Psoas muscle (tissue), 8 donors: ENCODE data around the gene RANBP9. TPM values are rescaled to one million over a fixed set of nuclear protein-coding genes. Genes with fewer than 3 reads are reported as not detected.

ENCODE experiments used
- ATAC-seq, 4 donors: fragments of 200-7000 bp; cut with Tn5 transposase; one replicate each; pipeline ENCODE4 v1.9.1; 2020; ENCODE audit warnings: moderate library complexity in 3 of 4, mild to moderate bottlenecking in 2 of 4
- DNase-seq, 2 donors: peaks; one replicate each; pipeline ENCODE4 v3.0.0-alpha.2; 2020
- H3K27ac ChIP-seq: fragments of 200-600 bp; one replicate; pipeline ENCODE4 v1.8.0; 2022
- H3K27me3 ChIP-seq, 3 donors: fragments of 200-600 bp in 1 of 3; one replicate each; pipeline versions ENCODE4 v1.6.1 to v1.8.0; 2013 to 2022; ENCODE audit warnings: low read length in 2 of 3, mild to moderate bottlenecking in 2 of 3, moderate library complexity in 1 of 3; ENCODE audit not compliant: insufficient read depth in 3 of 3
- H3K36me3 ChIP-seq, 2 donors: fragments of 200-600 bp in 1 of 2; one replicate each; pipeline versions ENCODE4 v1.6.1 to v1.8.0; 2013 to 2022; ENCODE audit warnings: low read depth in 1 of 2, mild to moderate bottlenecking in 1 of 2, moderate library complexity in 1 of 2; ENCODE audit not compliant: insufficient read depth in 1 of 2
- H3K4me1 ChIP-seq: fragments of 200-600 bp; one replicate; pipeline ENCODE4 v1.8.0; 2022
- H3K4me3 ChIP-seq: fragments of 200-600 bp; one replicate; pipeline ENCODE4 v1.8.0; 2022; ENCODE audit warnings: mild to moderate bottlenecking
- H3K9me3 ChIP-seq: fragments of 200-600 bp; one replicate; pipeline ENCODE4 v1.8.0; 2022
- WGBS, 3 donors: extraction: QIAGEN DNeasy Blood & Tissue Kit; methylation state at CpG; one replicate each; pipeline versions ENCODE4 v1.1.6 to v1.1.7; 2013; 5-methylcytosine and 5-hydroxymethylcytosine counted together
- intact Hi-C, 2 donors: fragments of 100-400 bp; cut with DNase I; formaldehyde crosslinking; loops; one replicate each; pipeline versions ENCODE4 v1.11.0 to v1.14.2; 2022
- polyA plus RNA-seq, 3 donors: library from polyadenylated mRNA; stranded (reverse); fragments of 200-250 nt; gene quantifications; one replicate each; pipeline ENCODE4 v1.2.3, GENCODE V29; 2013
- total RNA-seq, 4 donors: library from RNA; stranded (reverse); fragmentation: NEBNext Ultra II Directional in 2 of 4; extraction: Animal tissue kit (Norgen Biotek cat#: 25700) in 2 of 4; gene quantifications; one replicate each; pipeline versions ENCODE4 v1.2.1 to v1.2.4, GENCODE V29; 2021 to 2023
- TF ChIP-seq, protein P1 (sequence below): fragments of 200-600 bp; IDR thresholded peaks from one replicate; pipeline ENCODE4 v1.8.0; 2022; ENCODE audit warnings: antibody characterized with exemption
- donor health status: healthy with polysubstance abuse.
- donor health status: DM: no; HTN: no; CAD: no; lungs with moderate emphysema.
- donor health status: Bipolar disorder and iron deficiency.
- donor health status: healthy.
- donor health status: DM: yes; HTN: yes; CAD: no.
- donor health status: DM: no; HTN: no; CAD: no.
- donor health status: DM: no; HTN: no; CAD: no.
- donor health status: DM: yes; HTN: yes; CAD: no.

The RANBP9 gene
- total and polyA plus RNA-seq, 7 donors: 22.3 to 72.6 (median 53.0) TPM

DNA sequence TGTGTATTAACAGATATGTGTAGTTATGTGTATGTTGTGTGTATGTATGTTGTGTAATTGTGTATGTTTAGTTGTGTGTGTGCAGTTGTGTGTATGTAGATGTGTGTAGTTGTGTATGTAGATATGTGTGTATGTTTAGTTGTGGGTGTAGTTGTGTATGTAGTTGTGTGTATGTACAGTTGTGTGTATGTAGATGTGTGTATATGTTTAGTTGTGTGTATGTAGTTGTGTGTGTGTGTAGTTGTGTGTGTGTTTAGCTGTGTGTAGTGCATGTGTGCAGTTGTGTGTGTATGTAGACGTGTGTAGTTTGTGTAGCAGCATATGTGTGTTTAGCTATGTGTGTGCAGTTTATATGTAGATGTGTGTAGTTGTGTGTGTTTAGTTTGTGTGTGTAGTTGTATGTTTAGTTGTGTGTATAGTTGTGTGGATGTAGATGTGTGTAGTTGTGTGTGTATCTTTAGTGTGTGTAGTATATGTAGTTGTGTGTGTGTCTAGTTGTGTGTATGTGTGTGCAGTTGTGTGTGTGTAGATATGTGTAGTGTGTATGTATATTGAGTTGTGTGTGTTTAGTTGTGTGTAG lies 121.0 kb downstream of the RANBP9 start:
- no peak for ATAC-seq
- H3K27ac ChIP-seq: no peak overlapping the region
- TF ChIP-seq, protein P1, sequence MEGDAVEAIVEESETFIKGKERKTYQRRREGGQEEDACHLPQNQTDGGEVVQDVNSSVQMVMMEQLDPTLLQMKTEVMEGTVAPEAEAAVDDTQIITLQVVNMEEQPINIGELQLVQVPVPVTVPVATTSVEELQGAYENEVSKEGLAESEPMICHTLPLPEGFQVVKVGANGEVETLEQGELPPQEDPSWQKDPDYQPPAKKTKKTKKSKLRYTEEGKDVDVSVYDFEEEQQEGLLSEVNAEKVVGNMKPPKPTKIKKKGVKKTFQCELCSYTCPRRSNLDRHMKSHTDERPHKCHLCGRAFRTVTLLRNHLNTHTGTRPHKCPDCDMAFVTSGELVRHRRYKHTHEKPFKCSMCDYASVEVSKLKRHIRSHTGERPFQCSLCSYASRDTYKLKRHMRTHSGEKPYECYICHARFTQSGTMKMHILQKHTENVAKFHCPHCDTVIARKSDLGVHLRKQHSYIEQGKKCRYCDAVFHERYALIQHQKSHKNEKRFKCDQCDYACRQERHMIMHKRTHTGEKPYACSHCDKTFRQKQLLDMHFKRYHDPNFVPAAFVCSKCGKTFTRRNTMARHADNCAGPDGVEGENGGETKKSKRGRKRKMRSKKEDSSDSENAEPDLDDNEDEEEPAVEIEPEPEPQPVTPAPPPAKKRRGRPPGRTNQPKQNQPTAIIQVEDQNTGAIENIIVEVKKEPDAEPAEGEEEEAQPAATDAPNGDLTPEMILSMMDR: no peak
- WGBS, 3 donors: 89 to 94% (median 92%) methylated on average over 1 of the region's 1 CpG
- no peak for DNase-seq
- peaks cover 5 to 88% of the 10 kb centered on the region in 2 donors for H3K36me3 ChIP-seq
- intact Hi-C loops: no loop called here
- H3K27me3 ChIP-seq: no peaks in the 10 kb centered on the region
- H3K4me1 ChIP-seq: peaks cover 4% of the 10 kb centered on the region
- no peaks in the 10 kb centered on the region for H3K9me3 ChIP-seq
- no peak overlapping the region for H3K4me3 ChIP-seq

- 67 to 73% (median 68%) methylated on average over 9 of the region's 9 CpGs for WGBS, 3 donors
- Histone ChIP-seq H3K9me3 (no peaks in the 10 kb centered on the region), H3K27ac (no peak overlapping the region), H3K4me3 (no peak overlapping the region), H3K4me1 (peaks cover 4% of the 10 kb centered on the region), H3K27me3 (no peaks in the 10 kb centered on the region), H3K36me3 (peaks cover 5 to 88% of the 10 kb centered on the region in 2 donors)
- ATAC-seq: peak in 3 of 4 donors; percentile 51 to 56 (median 56)
- TF ChIP-seq, protein P1: no peak
- intact Hi-C loops: no loop called here
- no peak for DNase-seq
These were observed 121.8 kb downstream of the RANBP9 start for GRCh38 chr6:13589801-13590200.

- ATAC-seq (no peak), DNase-seq (no peak)
- H3K9me3 ChIP-seq: no peaks in the 10 kb centered on the region
- no peak overlapping the region for H3K4me3 ChIP-seq
- H3K27ac ChIP-seq: no peak overlapping the region
- TF ChIP-seq, protein P1: no peak
- peaks cover 5 to 76% of the 10 kb centered on the region in 2 donors for H3K36me3 ChIP-seq
- WGBS, 3 donors: 86 to 92% (median 91%) methylated on average over 7 of the region's 7 CpGs
- peaks cover 4% of the 10 kb centered on the region for H3K4me1 ChIP-seq
- intact Hi-C loops: no loop called here
- H3K27me3 ChIP-seq: no peaks in the 10 kb centered on the region
These were observed 124.8 kb downstream of the RANBP9 start for GRCh38 chr6:13586603-13587542.

DNA sequence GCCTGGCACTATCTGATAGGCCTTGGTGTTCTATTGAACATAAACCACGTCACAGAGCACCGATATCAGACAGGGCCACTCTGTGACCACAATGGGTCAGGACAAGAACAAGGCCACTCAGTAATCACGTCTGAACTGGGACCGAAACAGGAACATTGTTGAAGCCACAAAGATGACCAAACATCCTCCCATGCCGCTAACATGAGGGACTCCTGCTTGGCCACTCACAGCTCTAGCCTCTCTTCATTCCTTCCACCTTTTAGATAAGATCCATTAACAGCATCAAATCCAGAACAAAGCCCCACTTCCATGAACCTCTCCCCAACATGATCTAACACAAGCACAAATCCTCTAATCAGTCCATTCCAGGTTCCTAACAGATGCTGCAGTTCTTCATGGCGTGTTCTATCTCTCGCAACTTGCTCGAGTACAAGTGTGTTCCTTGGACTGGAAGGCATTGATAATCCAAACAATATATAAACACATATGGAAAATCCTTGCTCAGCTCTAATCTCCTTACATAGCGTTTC lies 129.9 kb downstream of the RANBP9 start:
- DNase-seq (no peak), ATAC-seq (no peak)
- Histone ChIP-seq H3K27ac (no peak overlapping the region), H3K36me3 (peaks cover 5 to 52% of the 10 kb centered on the region in 2 donors), H3K4me3 (no peak overlapping the region), H3K4me1 (peaks cover 11% of the 10 kb centered on the region), H3K27me3 (no peaks in the 10 kb centered on the region), H3K9me3 (no peaks in the 10 kb centered on the region)
- intact Hi-C loops: no loop called here
- WGBS, 3 donors: 88 to 94% (median 92%) methylated on average over 9 of the region's 9 CpGs
- TF ChIP-seq, protein P1: no peak
